Measurements from ENCODE around the gene SPATA16.
"Not testable (repeated sequence)": the region's sequence is repeated elsewhere in the genome, so short reads cannot be mapped to it uniquely, and the experiment has no call there.

SPATA16 gene

GRCh38 chr3:173058229-173058628 is 82.8 kb downstream of the SPATA16 start:
- DNase-seq (ENCODE audit: low read depth, low spot score) = no peak

- no peak for DNase-seq (ENCODE audit: low read depth, low spot score)
Observed at GRCh38 chr3:173055228-173055933, 85.7 kb downstream of the SPATA16 start.

DNA sequence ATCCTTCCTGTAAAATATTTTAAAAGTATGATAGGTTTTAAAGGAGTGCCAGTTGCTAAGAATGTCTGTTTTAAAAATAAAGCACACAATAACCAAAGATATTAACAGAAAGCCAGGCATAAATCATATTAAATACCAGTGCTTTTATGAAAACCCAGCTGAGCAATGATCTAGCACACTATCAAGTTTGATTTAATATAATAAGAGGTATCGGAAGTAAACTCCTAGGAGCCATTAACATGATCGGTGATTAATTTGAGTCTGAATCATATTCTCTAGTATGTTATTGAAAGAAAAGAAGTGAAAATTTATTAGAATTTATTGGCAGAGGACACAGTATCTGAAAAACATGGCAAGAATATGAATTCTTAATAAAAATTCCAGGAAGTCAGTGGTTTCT is 91.7 kb downstream of the SPATA16 start:
- no peak for DNase-seq (ENCODE audit: low read depth, low spot score)

- no peak for DNase-seq (ENCODE audit: low read depth, low spot score)
Observed at GRCh38 chr3:173045770-173046382, 95.2 kb downstream of the SPATA16 start.

GRCh38 chr3:173044998-173045397 is 96.0 kb downstream of the SPATA16 start:
- DNase-seq (ENCODE audit: low read depth, low spot score) = no peak

DNA sequence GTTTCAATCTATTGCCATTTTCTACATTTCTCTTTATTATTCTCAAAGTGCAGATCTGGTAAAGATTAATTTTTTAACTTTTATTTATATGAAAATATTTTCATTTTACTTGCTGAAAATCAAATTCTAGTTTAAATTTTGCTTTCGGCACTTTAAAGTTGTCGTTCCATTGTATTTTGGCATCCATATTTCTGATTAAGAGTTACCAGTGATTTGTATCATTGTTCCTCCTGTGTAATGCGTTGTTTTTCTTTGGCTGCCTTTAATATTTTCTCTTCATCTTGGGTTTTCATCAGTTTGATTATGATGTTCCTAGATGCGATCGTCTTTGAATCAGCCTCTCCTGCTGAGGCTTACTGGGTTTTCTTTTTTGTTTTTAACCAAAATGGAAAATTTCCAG is 97.3 kb downstream of the SPATA16 start:
- DNase-seq (ENCODE audit: low read depth, low spot score) = no peak

DNA sequence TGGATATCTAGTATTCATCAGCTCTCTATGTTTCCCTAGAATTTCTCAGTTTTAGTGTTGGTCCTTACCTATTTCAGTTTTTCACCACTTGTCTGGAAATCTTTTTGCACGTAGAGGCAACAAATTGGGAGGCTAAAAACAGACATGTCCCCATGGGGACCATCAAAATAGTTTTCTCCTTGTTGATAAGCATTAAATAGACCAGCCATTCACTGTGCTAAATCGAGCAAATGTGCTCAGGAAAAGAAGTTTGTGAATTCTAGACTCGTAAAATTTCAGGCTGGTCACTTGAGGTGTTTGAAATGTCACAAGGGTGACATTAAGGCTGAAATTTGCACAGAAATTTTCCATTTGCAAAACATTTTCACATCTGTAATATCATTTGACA is 102.6 kb downstream of the SPATA16 start:
- no peak for DNase-seq (ENCODE audit: low read depth, low spot score)

GRCh38 chr3:173037840-173038483 is 103.1 kb downstream of the SPATA16 start:
- DNase-seq (ENCODE audit: low read depth, low spot score) = no peak

DNA sequence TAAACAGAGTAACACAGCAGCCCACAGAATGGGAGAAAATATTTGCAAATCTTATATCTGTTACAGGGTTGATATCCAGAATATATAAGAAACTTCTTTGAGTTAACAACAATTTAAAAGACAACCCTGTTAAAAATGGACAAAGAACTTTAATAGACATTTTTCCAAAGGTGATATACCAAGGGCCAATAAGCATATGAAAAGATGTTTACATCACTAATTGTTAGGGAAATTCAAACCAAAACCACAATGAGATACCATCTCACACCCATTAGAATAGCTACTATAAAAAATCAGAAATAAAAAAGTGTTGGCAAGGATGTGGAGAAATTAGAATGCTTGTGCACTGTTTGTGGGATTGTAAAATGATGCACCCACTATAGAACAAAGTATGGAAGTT is 110.8 kb downstream of the SPATA16 start:
- DNase-seq (ENCODE audit: low read depth, low spot score) = no peak

- no peak for DNase-seq (ENCODE audit: low read depth, low spot score)
Observed at GRCh38 chr3:173028351-173028750, 112.7 kb downstream of the SPATA16 start.

DNA sequence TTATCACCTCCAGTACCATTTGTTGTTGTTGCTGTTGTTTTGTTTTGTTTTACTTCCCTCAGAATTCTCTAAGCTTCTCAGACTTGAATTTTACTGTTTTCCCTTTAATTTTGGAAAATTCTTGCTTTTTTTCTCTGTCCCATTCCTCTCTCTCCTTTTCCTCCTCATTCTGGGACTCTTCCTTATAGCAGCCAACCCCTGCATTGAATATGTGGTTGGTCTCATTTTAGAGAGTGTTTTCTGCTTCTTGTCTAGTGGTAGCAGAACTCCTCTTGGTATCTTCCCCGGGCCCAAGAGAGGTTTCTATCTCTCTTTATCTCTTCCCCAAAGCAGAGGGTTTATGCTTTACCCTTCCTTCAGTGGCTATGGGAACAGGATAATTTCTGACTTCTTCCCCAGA is 113.6 kb downstream of the SPATA16 start:
- DNase-seq (ENCODE audit: low read depth, low spot score) = no peak

GRCh38 chr3:173025941-173026340 is 115.1 kb downstream of the SPATA16 start:
- no peak for DNase-seq (ENCODE audit: low read depth, low spot score)

DNA sequence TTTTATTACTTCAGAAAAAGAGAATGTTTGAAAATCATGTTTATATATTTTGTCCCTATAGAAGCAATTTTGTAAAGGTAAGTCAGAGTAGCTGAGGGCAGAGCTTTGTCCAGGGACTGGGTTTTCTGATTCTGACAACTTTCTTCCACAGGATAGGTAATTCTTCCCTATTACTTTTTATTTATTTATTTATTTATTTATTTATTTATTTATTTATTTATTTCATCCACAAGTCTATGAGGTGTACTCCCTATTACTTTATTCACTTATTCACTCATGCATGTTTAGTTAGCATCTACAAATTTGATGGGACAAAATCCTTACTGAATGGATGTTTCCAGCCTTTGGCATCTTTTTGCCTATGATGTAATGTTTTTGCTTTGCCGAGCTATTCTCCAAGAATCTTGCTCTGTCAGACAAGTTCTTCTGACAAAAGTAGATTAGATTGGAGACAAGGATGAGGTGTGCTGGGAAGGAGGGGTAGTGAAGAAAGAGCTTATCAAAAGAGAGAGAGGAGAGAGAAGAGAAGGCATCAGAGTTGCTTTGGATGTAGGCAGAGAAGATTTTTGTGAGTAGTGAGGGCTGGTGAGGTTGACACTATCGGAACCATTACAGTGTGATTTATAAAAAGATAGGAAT is 119.4 kb downstream of the SPATA16 start:
- DNase-seq (ENCODE audit: low read depth, low spot score) = no peak

DNA sequence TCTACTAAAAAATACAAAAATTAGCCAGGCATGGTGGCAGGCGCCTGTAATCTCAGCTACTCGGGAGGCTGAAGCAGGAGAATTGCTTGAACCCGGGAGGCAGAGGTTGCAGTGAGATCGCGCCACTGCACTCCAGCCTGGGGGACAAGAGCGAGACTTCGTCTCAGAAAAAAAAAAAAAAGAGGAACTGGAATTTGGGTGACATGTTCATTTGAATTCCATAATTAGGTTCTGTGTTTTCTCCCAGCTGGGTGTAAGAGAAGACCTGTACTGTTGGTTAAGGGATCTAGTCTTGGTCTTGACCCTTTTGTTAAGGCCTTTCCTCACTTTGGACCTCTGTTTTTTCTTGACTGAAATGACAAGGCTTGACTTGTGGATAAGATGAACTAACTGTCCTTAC is 120.9 kb downstream of the SPATA16 start:
- not testable (repeated sequence) for DNase-seq (ENCODE audit: low read depth, low spot score)

DNA sequence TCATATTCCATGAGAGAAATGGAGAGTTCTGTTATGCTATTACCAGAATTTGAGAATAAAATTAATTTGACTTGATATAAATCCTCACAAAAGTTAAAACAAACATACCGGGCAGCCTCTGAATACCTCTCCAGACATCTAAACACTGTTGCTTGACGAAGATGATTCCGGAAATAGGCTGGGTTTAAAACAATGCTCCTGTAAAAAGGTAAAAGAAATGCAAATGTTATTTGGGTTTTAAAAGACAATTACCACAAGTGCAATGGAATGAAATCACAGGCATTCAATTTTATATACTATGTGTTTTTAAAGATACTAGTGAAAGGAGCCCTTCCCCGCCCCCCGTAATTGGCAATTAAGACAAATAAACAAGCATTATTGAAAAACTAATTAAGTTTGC is 121.7 kb downstream of the SPATA16 start:
- no peak for DNase-seq (ENCODE audit: low read depth, low spot score)

- no peak for DNase-seq (ENCODE audit: low read depth, low spot score)
Observed at GRCh38 chr3:173018758-173019157, 122.3 kb downstream of the SPATA16 start.

- DNase-seq (ENCODE audit: low read depth, low spot score) = no peak
Observed at GRCh38 chr3:173013219-173013832, 127.7 kb downstream of the SPATA16 start.

GRCh38 chr3:173009410-173009809 is 131.6 kb downstream of the SPATA16 start:
- no peak for DNase-seq (ENCODE audit: low read depth, low spot score)

DNA sequence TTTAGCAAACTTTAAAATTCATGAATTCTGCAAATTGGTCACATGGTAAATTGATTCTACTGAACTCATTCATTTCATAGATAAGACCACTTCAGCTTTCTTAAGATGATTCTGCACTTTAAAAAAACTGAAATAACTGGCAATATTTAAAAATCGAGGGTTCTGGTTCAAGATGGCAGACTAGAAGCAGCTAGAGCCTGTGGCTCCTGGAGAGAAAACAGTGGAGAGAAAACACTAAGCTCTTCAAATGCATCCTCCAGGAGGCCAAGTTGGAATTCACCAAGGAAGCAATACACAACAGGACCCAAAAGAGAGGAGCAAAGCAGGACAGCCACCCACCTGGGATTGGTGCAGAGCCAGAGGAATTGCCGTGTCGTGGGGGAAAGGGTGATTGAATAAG is 132.1 kb downstream of the SPATA16 start:
- DNase-seq (ENCODE audit: low read depth, low spot score) = no peak

DNA sequence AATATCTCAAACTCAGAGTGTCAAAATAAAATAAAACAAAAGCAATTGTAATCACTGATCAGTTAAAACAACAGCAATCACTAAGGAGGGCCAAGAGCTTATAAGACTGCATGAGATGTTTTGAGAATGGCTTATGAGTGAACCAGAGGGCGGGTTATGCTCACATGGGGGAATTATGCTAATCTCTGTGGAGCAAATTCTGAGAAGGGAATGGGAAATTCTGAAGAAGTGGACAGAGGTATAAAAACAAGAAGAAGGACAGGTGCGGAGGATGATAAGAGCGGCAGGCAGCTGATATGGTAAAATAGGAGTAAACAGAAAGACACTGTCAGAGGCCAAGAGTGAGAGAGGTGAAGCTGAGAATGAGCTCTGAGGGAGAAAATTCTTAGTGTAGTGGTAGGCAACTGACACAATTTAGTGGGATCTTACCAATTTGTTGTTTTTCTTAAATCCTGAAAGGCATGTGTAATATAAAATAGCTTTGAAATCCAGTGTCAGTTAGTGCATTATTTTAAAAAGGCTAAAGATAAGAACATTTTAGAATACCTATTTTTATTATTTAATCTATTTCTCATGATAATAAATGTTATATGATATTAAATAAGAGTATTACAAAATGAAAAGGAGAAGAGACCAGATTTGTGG is 133.8 kb downstream of the SPATA16 start:
- no peak for DNase-seq (ENCODE audit: low read depth, low spot score)

GRCh38 chr3:173006006-173006405 is 135.0 kb downstream of the SPATA16 start:
- no peak for DNase-seq (ENCODE audit: low read depth, low spot score)

GRCh38 chr3:173004681-173005080 is 136.4 kb downstream of the SPATA16 start:
- DNase-seq (ENCODE audit: low read depth, low spot score) = no peak

Measured in smooth muscle cell of the brain vasculature (primary cell).